A549 (cell line): ENCODE measurements around the gene HS3ST5. TPM values are rescaled to one million over a fixed set of nuclear protein-coding genes. Genes with fewer than 3 reads are reported as not detected.

Source experiments
- ATAC-seq, 2 experiments: fragments of 200-7000 bp in 1 of 2; fragments of >200 bp in 1 of 2; cut with Nextera tagmentation in 1 of 2; cut with Tn5 transposase in 1 of 2; 3 replicates each; pipeline versions ENCODE4 v1.8.0 to v1.9.1; 2018 to 2020; ENCODE audit warnings: mild to moderate bottlenecking in 1 of 2, moderate library complexity in 1 of 2
- CTCF ChIA-PET: fragments of 300-600 bp; sonication (Branson Sonifier 250); formaldehyde crosslinking; extraction: SDS; loops from one replicate; lab custom pipeline; 2021; ENCODE audit warnings: antibody characterized with exemption, inconsistent platforms; lab: Yijun Ruan, JAX
- POLR2A ChIA-PET: fragments of 350-600 bp; formaldehyde crosslinking; extraction: SDS; loops from one replicate; lab custom pipeline; 2021; ENCODE audit warnings: antibody characterized with exemption, inconsistent platforms; lab: Yijun Ruan, JAX
- DNase-seq, 2 experiments: peaks; one replicate each; pipeline versions ENCODE4 v3.0.0 to v3.0.0-alpha.2; 2011 to 2016; ENCODE audit warnings: low read depth in 1 of 2, low spot score in 1 of 2
- FAIRE-seq: peaks from 2 replicates; lab custom pipeline; 2011; peaks lifted over from hg19 to GRCh38; lab: Jason Lieb, UNC
- H3K27ac ChIP-seq, 2 experiments: fragments of >200 bp; sonication (Bioruptor Twin); formaldehyde crosslinking; 3 replicates each; pipeline ENCODE4 v1.5.1; 2016 to 2017
- H3K4me1 ChIP-seq: fragments of >200 bp; sonication (Bioruptor Twin); formaldehyde crosslinking; 3 replicates; pipeline ENCODE4 v1.6.1; 2016
- H3K4me2 ChIP-seq: fragments of >200 bp; sonication (Bioruptor Twin); formaldehyde crosslinking; 3 replicates; pipeline ENCODE4 v1.6.1; 2016
- H3K4me3 ChIP-seq: fragments of >200 bp; sonication (Bioruptor Twin); formaldehyde crosslinking; 3 replicates; pipeline ENCODE4 v1.5.1; 2016
- H3K9me3 ChIP-seq: fragments of >200 bp; sonication (Bioruptor Twin); formaldehyde crosslinking; 3 replicates; pipeline ENCODE4 v1.6.1; 2016
- ATOH8 ChIP-seq: fragments of 250-450 bp; sonication (Bioruptor Pico); IDR thresholded peaks from 2 replicates; pipeline ENCODE4 v1.5.0; 2020; ENCODE audit warnings: low read depth, mild to moderate bottlenecking, moderate library complexity
- CBX2 ChIP-seq: fragments of 200-600 bp; sonication (generic); IDR thresholded peaks from 2 replicates; pipeline ENCODE4 v1.6.1; 2016; ENCODE audit warnings: low read depth, mild to moderate bottlenecking, borderline replicate concordance
- CBX8 ChIP-seq: fragments of 200-600 bp; sonication (generic); IDR thresholded peaks from 2 replicates; pipeline ENCODE4 v1.6.1; 2016
- CHD2 ChIP-seq: fragments of 150-350 bp; IDR thresholded peaks from 2 replicates; pipeline ENCODE4 v1.6.1; 2014; ENCODE audit warnings: low read length; ENCODE audit not compliant: partially characterized antibody
- CHD4 ChIP-seq: fragments of 200-600 bp; sonication (generic); IDR thresholded peaks from 2 replicates; pipeline ENCODE4 v1.6.1; 2016; ENCODE audit warnings: antibody characterized with exemption, mild to moderate bottlenecking, borderline replicate concordance
- CTCF ChIP-seq: fragments of >200 bp; sonication (Bioruptor Twin); formaldehyde crosslinking; IDR thresholded peaks from 3 replicates; pipeline ENCODE4 v1.5.1; 2016
- ELK1 ChIP-seq: fragments of 150-350 bp; IDR thresholded peaks from 2 replicates; pipeline ENCODE4 v1.6.1; 2014; ENCODE audit warnings: low read depth, mild to moderate bottlenecking, low read length
- EP300 ChIP-seq, 2 experiments: fragments of >200 bp; sonication (Bioruptor Twin); formaldehyde crosslinking; IDR thresholded peaks; 2 replicates in 1 of 2; 3 replicates in 1 of 2; pipeline ENCODE4 v1.6.1; 2016 to 2017
- GATA3 ChIP-seq: IDR thresholded peaks from 2 replicates; pipeline ENCODE4 v1.6.1; 2012; ENCODE audit warnings: borderline replicate concordance
- HES2 ChIP-seq: fragments of >200 bp; sonication (Bioruptor Twin); formaldehyde crosslinking; IDR thresholded peaks from 2 replicates; pipeline ENCODE4 v1.6.1; 2016
- HEYL ChIP-seq: fragments of 250-450 bp; sonication (Bioruptor Pico); IDR thresholded peaks from 2 replicates; pipeline ENCODE4 v1.8.0; 2021; ENCODE audit warnings: mild to moderate bottlenecking, moderate library complexity
- JUNB ChIP-seq: fragments of >200 bp; sonication (Bioruptor Twin); formaldehyde crosslinking; IDR thresholded peaks from 2 replicates; pipeline ENCODE4 v1.6.1; 2016
- MAZ ChIP-seq: fragments of 150-350 bp; IDR thresholded peaks from 2 replicates; pipeline ENCODE4 v1.6.1; 2014; ENCODE audit warnings: antibody characterized with exemption, low read depth, low read length, borderline replicate concordance
- RAD21 ChIP-seq, 2 experiments: fragments of >200 bp in 1 of 2; sonication (Bioruptor Twin) in 1 of 2; formaldehyde crosslinking in 1 of 2; IDR thresholded peaks in 1 of 2; conservative IDR thresholded peaks in 1 of 2; 2 replicates in 1 of 2; 3 replicates in 1 of 2; pipeline ENCODE4 v1.6.1; 2012 to 2018; ENCODE audit warnings: inconsistent platforms in 1 of 2
- RFX5 ChIP-seq: fragments of 450-650 bp; IDR thresholded peaks from 2 replicates; pipeline ENCODE4 v1.7.1; 2014; ENCODE audit warnings: antibody characterized with exemption, mild to moderate bottlenecking, moderate library complexity
- SMC3 ChIP-seq: fragments of >200 bp; sonication (Bioruptor Twin); formaldehyde crosslinking; IDR thresholded peaks from 3 replicates; pipeline ENCODE4 v1.6.1; 2018; ENCODE audit warnings: inconsistent platforms
- SREBF2 ChIP-seq: fragments of 450-650 bp; IDR thresholded peaks from 2 replicates; pipeline ENCODE4 v1.6.1; 2014; ENCODE audit warnings: mild to moderate bottlenecking, moderate library complexity
- TP53 ChIP-seq: fragments of 250-450 bp; sonication (Bioruptor Pico); IDR thresholded peaks from 2 replicates; pipeline ENCODE4 v1.5.0; 2021; ENCODE audit warnings: mild to moderate bottlenecking, moderate library complexity
- ZSCAN20 ChIP-seq: fragments of 250-450 bp; sonication (Bioruptor Pico); IDR thresholded peaks from 2 replicates; pipeline ENCODE4 v1.8.0; 2022; ENCODE audit warnings: mild to moderate bottlenecking, moderate library complexity
- WGBS: methylation state at CpG from one replicate; pipeline ENCODE4 v1.1.6; 2017; ENCODE audit errors: missing lambda C conversion rate; 5-methylcytosine and 5-hydroxymethylcytosine counted together
- polyA plus RNA-seq, 4 experiments: library from polyadenylated mRNA; depleted of rRNA in 3 of 4; stranded (reverse); fragments of >200 nt; fragmentation: RNase III in 1 of 4; extraction: RNeasy Plus Mini Kit Qiagen cat#74134 plus additional on column Dnase treatment in 1 of 4; gene quantifications; 2 replicates in 3 of 4; 3 replicates in 1 of 4; pipeline ENCODE4 v1.2.3, GENCODE V29; 2011 to 2017

The HS3ST5 gene
- polyA plus RNA-seq, 2 of the 4 experiments (the other 2 are of a cell fraction): not detected

- H3K4me3 ChIP-seq: no peak overlapping the region
- no peak for FAIRE-seq
- H3K4me1 ChIP-seq: no peaks in the 10 kb centered on the region
- CTCF ChIA-PET: interaction anchor here (0.6 to 4.2 kb wide), 17 partner anchors 9 to 1808 kb away, joined by 3 to 34 read pairs (median 4); partner anchors contain the start of gene HDAC2
- TF ChIP-seq RAD21 (conservative IDR thresholded peaks at IDR 0.05 in 1 of 2, IDR thresholded peaks at IDR 0.05 in 1 of 2): peak; percentile 49 to 55; a peak in 4 of 5 replicates
- TF ChIP-seq CTCF: peak; percentile 47
- no peak for TF ChIP-seq EP300 (IDR thresholded peaks at IDR 0.05)
- TF ChIP-seq TP53: no peak
- TF ChIP-seq SMC3: peak; percentile 41; the same call in 2 of the 3 replicates
- H3K27ac ChIP-seq: no peak overlapping the region
- ATAC-seq: peak; percentile 74 to 86
- POLR2A ChIA-PET: interaction anchor here (1.2 kb wide), 1 partner anchor 113 kb away, joined by 5 read pairs; no protein-coding TSS in a partner anchor
- no peaks in the 10 kb centered on the region for H3K9me3 ChIP-seq
- peak; percentile 25 to 38 for DNase-seq
- WGBS: 19% methylated on average over 10 of the region's 11 CpGs
- no peak overlapping the region for H3K4me2 ChIP-seq
These were observed 234.5 kb downstream of the HS3ST5 start for GRCh38 chr6:114108119-114109002.

GRCh38 chr6:114106020-114106419, 236.8 kb downstream of the HS3ST5 start:
- H3K4me1 ChIP-seq: no peaks in the 10 kb centered on the region
- no peaks in the 10 kb centered on the region for H3K9me3 ChIP-seq
- no peak for ATAC-seq
- DNase-seq: no peak
- 29% methylated on average over 3 of the region's 3 CpGs for WGBS
- H3K4me2 ChIP-seq: no peak overlapping the region
- H3K4me3 ChIP-seq: no peak overlapping the region
- ChIA-PET POLR2A (no interaction called here), CTCF (interaction anchor here (5.1 kb wide), 1 partner anchor 111 kb away, joined by 26 read pairs; no protein-coding TSS in a partner anchor)
- no peak for FAIRE-seq
- TF ChIP-seq CHD2 (no peak), MAZ (no peak), ATOH8 (CRISPR knock-in tag) (no peak), CHD4 (no peak), GATA3 (no peak), ZSCAN20 (CRISPR knock-in tag) (no peak), CBX2 (no peak), JUNB (no peak), ELK1 (no peak), HES2 (no peak), SREBF2 (no peak), CBX8 (no peak), RFX5 (no peak), HEYL (CRISPR knock-in tag) (no peak), RAD21 (conservative IDR thresholded peaks at IDR 0.05 in 1 of 2, IDR thresholded peaks at IDR 0.05 in 1 of 2) (no peak)
- no peak overlapping the region for H3K27ac ChIP-seq
